Epidermal melanocyte (primary cell): Measurements from ENCODE around the gene IFITM5.
"Not testable (repeated sequence)": the region's sequence is repeated elsewhere in the genome, so short reads cannot be mapped to it uniquely, and the experiment has no call there.

Experiments
- DNase-seq: peaks from one replicate; pipeline ENCODE4 v3.0.0; 2011; ENCODE audit warnings: low spot score; ENCODE audit not compliant: insufficient read length

Gene IFITM5

DNA sequence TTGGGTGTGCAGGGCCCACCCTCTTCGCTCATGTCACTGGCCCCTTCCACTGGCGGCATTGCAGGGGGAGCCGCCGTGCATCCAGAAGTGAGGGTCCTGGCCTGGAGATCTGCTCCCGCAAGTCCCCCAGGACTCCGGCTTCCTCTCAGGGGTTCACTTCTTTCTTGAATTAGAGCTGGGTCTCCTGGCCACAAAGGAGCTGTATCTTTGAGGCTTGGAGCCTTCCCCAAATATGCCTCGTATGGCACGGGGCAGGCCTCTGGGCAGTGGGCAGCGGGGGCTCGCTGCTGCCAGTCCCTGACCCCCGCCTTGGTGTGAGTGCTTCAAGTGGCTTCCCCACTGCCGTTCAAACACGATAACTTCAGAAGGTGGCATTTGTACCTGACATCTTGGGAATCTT lies 28.7 kb upstream of the IFITM5 start:
- no peak for DNase-seq

DNA sequence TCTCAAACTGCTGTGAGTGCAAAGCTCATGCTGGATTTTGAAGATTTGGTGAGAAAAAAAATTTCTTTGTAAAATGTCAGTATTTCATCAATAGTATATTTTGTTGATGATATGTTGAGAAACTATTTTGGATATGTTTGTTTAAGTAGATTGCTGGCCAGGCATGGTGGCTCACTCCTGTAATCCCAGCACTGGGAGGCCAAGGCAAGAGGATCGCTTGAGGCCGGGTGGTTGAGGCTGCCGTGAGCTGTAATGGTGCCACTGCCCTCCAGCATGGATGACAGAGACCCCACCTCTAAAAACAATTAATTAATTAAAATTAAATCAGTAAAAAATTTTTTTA lies 28.2 kb upstream of the IFITM5 start:
- DNase-seq = no peak

DNA sequence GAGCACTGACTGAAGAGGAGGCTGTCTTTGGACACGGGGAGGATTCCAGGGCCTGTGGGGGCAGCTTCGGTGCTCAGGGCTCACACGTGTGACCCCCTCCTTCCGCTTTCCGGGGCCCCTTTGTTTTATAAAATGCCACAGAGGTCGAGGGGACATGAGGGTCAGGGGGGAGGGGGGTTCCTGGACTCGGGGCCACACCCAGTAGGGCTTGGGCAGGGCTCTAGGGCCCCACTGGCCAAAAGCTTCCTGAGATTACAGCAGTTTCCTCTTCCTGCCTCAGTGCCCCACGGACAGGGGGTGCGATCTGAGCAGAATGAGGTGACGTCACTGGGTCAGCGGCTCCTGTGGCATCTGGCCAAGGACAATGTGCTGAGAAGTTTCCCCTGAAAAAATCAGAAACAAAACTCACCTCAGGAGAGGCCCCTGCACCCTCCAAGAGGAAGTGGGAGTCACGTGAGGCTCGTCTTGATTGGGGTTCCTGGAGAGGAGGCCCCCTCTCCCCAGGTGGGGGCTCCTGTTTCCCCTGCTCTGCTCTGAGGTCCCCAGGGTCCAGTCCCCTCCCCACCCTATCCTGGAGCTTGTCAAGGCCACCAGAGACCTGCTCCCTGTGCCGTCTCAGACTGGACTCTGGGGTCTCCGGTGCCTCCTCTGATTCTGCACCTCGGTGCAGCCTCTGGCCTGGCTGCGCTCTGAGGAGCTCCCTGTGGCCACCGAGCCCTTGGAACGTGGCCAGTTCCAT lies 27.7 kb upstream of the IFITM5 start:
- DNase-seq = no peak

DNA sequence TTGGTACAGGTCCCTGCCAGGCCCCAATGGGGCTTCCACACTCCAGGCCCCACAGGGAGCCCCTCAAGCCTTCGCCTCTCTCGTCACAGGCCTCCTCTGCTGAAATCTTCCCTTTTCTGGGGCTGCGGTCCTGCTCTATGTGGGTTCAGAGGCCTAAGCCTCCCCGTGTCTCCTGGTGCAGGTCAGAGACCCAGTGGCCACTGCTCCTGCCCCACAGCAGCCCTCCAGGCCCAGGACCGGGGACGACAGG lies 27.2 kb upstream of the IFITM5 start:
- DNase-seq = no peak

DNA sequence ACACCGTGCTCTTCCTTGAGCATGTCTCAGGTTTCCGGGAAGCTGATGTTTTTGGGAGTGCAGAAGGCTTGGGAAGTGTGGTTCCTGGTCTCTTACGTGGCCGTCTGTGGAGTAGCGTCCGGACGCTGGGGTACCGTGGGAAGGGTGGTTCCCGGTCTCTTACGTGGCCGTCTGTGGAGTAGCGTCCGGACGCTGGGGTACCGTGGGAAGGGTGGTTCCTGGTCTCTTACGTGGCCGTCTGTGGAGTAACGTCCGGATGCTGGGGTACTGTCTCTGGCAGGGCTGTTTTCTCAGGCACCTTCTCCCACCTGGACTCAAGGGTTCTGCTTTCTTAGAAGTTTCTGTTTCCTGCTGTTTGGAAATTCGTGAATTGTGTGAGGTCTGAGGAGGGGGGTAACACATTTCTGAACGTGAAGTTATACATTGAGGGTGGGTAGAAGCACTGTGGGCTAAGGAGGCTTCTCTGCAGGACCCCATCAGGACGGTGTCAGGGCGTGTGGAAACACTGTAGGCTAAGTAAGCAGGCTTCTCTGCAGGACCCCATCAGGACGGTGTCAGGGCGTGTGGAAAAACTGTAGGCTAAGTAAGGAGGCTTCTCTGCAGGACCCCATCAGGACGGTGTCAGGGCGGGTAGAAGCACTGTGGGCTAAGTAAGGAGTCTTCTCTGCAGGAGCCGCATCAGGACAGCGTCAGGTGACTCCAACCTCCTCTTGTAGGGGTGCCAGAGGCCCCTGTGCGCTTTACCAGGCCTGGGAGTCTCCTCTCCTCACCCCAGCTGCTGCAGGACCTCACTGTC lies 26.7 kb upstream of the IFITM5 start:
- DNase-seq = no peak

DNA sequence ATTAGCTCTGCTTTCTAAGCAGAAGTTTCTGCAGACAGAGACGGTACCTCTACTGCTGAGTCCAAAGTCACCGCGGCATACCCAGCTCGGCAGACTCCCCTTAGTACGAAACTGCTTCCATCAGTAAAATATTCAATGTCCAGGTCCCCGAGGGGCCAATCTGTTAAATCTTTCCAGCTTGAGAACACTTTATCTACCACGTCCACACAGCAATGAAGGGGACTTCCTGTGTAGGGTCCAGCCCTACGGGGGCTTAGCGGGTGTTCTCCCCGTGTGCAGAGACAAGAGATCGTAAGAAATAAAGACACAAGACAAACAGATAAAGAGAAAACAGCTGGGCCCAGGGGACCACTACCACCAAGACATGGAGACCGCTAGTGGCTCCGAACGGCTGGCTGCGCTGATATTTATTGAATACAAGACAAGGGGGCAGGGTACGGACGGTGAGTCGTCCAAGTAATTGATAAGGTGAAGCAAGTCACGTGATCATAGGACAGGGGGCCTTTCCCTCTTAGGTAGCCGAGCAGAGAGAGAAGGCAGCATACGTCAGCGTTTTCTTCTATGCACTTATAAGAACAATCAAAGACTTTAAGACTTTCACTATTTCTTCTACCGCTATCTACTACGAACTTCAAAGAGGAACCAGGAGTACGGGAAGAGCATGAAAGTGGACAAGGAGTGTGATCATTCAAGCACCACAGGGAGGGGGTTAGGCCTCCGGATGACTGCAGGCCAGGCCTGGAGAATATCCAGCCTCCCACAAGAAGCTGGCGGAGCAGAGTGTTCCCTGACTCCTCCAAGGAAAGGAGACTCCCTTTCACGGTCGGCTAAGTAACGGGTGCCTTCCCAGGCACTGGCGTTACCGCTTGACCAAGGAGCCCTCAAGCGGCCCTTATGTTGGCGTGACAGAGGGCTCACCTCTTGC lies 25.5 kb upstream of the IFITM5 start:
- DNase-seq = not testable (repeated sequence)

DNA sequence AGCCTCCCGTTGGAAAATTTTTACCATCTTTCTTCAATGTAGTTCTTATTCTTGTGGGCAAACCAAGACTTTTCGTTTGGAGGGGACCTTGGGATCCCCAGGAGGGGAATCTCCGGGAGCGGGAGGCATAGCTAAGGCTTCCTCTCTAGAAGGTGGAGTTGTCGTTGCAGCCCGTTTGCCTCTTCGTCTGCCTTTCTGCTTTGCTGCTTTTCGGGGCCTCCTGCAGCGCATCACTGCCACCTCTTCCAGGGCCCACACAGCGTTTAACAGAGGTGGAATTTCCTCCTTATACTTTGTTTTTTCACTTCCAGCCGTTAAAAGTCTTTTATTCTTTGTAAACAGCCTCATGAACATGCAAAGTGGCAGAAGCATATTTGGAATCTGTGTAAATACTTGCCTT lies 24.8 kb upstream of the IFITM5 start:
- no peak for DNase-seq

DNA sequence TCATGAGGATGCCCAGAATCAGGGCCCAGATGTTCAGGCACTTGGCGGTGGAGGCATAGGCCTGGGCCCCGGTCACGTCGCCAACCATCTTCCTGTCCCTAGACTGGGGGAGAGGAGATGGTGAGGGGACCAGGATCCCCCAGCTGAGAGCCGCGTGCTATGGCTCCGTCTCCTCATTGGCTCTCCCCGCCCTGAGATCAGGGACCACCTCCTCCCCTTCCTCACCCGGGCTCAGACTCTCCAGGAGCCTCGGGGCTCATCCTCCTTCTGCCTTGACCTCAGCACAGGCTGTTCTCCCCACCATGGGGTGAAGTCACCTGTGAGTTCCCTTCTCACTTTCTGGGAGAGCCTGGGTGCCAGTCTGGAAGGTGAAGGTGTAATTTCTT lies 20.6 kb upstream of the IFITM5 start:
- DNase-seq = not testable (repeated sequence)

DNA sequence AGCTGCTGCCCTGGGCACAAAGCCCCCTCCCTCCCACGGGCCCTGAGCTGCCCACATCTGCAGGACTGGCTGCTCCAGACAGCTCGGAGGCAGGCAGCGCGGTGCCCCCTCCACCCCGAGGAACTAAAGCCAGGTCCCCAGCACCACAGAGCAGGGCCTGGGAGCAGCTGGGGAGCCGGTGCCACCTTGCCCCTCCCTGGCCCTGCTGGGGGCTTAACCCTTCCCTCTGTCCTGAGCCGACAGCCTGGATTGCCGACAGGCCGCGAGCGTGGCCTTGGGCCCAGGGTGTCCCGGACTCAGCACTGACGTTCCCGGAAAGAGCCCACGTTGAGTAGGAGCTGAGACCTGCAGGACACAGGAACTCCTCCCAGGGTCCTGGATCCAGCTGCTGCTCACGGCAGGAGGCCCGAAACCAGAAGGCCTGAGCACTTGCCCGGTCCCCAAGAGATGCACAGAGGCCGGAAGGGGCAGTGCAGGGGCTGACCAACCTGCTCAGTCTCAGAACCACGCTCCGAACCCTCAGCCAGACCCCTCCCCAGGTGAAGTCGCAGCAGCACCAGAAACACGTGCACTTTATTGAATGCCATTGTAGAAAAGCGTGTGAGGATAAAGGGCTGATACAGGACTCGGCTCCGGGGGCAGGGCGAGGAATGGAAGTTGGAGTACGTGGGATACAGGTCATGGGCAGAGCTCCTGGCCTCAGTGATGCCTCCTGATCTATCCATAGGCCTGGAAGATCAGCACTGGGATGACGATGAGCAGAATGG lies 20.0 kb upstream of the IFITM5 start:
- DNase-seq = not testable (repeated sequence)

DNA sequence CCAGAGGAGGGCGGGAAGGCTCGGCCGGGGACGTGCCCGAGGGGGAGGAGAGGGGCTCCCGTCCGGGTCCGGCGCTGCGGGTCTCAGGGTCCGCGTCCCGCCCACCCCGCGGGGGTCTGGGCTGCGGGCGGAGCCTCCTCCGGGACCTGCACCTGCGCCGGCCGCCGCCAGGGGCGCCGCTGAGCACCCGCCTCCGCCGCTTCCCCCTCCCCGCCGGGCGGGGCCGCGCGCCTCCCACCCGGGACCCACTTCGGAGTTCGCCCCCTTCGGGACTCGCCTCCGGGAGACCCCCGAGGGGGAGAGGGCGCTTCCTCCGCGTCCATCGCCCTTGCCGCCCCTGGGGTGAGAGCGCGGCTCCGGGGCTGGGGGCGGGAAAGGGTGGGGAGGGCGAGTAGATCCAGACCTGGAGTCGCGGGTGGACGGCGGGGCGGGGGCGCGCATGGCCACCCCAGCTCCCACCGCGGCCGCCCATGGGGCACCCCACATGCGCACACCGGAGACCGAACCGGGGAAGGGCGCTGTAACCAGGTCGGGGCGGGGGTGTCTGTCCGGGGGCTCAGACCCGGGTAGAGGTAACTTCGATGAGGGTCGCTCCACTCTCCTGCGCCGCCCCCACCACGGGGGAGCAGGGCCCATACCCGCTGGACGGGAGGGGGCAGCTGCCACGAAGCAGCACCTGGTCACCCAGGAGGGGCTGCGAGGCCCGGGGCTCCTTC lies 19.2 kb upstream of the IFITM5 start:
- DNase-seq = not testable (repeated sequence)

DNA sequence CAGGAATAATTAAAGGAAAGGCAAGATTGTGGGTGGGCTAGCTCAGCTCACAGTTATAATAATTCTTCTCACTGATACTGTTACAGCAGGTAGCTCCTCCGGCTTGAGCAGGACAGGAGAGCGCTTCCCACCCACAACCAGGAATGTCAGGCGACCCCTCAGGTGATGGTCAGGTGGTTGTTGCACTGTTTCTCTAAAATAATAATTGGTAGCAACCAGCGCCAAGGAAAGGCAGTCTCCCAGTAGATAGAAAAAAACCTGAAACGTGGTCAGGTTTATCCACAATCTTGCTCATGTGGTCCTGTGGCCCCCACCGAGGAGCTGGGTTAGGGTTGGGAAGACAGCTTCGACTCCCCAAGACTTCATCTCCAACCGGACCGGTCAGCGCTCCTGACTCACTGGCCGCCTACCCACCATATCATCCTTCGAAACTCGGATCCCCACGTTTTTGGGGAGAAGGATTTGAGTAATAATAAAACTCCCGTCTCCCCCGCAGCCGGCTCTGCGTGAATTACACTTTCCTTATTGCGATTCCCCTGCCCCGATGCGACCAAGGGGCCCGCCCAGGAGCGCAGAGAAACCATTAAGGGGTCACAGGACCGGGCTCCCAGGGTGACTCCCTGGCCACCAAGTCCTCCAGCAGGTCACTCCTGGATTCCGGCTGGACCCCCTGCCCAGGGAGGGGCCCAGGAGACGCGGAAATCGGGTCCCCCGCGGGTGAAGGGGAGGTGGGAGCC lies 18.5 kb upstream of the IFITM5 start:
- peak; percentile 13 for DNase-seq

DNA sequence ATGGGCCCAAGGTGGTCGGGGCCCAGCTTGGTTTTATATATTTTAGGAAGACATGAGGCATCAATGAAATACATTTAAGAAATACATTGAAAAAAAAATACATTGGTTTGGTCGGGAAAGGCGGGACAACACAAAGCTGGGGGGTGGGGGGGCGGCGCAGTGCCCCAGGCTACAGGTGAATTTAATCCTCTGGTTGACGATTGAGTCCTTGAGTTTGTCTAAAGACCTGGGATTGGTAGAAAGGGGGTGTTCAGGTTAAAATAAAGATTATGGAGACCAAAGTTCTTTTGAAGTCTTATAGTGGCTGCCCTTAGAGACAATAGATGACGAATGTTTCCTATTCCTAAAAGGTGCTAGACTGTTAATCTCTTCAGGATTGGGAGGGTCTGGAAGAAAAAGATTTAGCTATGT lies 17.6 kb upstream of the IFITM5 start:
- peak; percentile 5 for DNase-seq

DNA sequence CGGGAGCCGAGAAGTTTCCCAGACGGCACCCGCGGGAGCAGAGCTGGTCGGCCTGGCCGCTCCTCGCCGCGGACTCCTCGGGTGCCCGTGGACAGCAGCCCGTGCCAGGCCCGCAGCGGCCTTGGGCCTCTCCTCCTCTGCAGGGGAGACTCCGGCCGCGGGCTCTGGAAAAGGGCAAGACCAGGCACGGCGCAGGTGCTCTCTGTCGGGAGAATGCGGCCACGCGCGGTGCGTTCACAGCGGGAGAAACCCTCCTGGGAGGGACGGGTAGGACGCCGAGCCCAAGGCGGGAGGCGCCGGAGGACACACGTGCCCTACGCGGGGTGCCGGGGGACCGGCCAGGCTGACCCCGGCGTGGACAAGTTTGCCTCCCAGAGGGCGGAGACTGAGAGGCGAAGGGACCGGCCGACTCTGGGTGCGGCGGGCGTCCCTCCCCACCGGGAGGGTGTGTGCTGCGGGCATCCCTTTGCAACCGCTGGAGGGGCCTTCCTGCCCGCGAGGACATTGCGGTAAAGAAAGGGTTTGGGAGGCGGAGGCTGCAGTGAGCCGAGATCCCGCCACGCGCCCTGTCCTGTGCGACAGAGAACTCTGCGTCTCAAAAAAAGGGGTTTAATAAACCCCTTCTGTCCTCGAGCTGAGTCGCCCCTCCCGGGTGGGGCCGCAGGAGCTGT lies 16.8 kb upstream of the IFITM5 start:
- DNase-seq = peak; percentile 13

DNA sequence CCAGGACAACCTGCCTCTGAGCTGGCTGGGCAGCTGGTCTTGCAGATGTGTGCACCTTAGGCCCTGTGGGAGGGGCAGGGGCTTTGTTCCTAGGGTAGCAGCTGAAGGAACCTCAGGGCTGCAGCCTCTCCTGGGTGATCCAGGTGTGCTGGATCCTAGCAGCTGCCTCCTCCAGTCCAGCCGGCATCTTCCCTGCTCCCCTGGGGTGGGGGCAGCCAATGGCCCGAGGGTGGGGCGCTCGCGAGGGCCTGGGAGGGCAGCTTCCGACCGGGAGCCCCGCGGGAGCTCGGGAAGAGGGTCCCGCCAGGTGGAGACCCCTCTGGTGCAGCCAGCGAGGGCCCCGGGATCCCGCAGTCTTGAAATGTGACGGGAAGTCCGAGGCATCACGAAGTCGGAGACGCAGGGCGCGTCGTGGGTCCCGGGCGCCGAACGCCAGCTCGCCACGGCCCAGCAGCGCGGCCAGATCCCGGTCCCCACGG lies 16.2 kb upstream of the IFITM5 start:
- no peak for DNase-seq

DNA sequence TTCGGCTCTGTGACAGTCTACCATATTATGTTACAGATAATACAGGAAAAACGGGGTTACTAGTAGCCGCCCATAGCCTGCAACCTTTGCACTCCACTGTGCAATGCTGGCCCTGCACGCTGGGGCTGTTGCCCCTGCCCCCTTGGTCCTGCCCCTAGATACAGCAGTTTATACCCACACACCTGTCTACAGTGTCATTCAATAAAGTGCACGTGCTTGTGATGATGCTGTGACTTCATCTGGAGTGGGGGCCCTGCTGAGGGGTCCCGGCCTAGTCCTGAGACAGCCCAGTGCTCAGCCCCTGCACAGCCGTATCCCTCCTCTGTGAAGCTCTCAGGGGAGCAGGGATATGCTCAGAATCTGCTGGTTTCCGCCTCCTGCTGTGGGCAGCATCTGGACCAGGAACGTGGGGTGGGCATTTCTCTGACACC lies 15.7 kb upstream of the IFITM5 start:
- no peak for DNase-seq

DNA sequence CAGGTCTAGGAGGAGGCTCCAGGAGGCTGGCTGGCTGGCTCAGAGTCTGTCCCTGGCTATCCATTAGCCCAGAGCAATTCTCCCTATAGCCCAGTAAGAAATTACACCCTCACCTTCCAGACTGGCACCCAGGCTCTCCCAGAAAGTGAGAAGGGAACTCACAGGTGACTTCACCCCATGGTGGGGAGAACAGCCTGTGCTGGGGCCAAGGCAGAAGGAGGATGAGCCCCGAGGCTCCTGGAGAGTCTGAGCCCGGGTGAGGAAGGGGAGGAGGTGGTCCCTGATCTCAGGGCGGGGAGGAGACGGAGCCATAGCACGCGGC lies 15.2 kb upstream of the IFITM5 start:
- DNase-seq = not testable (repeated sequence)

DNA sequence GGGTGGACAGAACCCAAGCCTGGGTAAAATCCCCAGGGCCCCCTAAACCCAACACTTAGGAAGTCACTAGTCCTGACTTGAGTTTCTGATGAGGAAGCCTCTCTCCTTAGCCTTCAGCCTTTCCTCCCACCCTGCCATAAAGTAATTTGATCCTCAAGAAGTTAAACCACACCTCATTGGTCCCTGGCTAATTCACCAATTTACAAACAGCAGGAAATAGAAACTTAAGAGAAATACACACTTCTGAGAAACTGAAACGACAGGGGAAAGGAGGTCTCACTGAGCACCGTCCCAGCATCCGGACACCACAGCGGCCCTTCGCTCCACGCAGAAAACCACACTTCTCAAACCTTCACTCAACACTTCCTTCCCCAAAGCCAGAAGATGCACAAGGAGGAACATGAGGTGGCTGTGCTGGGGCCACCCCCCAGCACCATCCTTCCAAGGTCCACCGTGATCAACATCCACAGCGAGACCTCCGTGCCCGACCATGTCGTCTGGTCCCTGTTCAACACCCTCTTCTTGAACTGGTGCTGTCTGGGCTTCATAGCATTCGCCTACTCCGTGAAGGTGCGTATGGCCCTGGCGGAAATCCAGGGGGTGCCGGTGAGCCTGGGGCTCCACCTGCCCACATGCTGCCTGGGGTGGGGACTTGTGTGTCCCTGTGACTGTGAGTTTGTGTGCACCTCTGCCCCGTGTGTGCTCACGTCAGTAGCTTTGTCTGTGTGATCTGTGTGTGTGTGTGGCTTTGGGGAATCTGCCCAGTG lies 14.6 kb upstream of the IFITM5 start, which contains the start of gene IFITM1:
Gene IFITM1, plus strand, starts transcription at position 254 of the 767 bp plus-strand sequence. Its CDS starts 131 bp downstream, at position 385.
- DNase-seq = peak; percentile 77

DNA sequence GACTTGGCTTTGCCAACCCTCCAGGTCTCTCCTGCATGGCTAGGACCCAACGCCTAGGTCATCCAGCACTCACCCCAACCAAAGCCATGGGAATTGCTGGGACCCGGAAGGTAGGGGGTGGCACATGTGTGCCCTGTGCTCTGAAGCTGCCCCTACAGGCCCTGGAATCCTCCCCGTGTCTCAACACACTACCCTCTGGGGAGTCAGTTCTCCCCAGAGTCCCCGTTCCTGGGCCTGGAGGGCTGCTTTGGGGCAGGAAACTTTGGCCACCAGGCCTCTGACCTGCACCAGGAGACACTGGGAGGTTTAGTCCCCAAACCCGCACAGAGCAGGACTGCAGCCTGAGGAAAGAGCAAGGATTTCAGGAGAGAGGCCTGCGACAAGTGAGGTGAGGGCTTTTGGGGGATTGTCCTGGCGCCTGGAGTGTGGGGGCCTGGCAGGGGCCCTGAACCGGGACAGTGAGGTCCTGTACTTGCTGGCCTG lies 14.0 kb upstream of the IFITM5 start:
- DNase-seq = no peak
